IMR-90 (cell line): ENCODE results near the gene CHD6. TPM values are rescaled to one million over a fixed set of nuclear protein-coding genes. Genes with fewer than 3 reads are reported as not detected.

ENCODE experiments used
- ATAC-seq: fragments of 200-7000 bp; cut with Tn5 transposase; 2 replicates; pipeline ENCODE4 v1.9.1; 2020; ENCODE audit warnings: low read depth, mild to moderate bottlenecking, moderate library complexity
- BruUV-seq: library from RNA; stranded (reverse); fragments of 400-500 nt; replicated peaks from 2 replicates; lab custom pipeline; 2021; lab: Mats Ljungman, UMichigan
- CTCF ChIA-PET: fragments of 300-600 bp; formaldehyde crosslinking; extraction: SDS; loops from one replicate; lab custom pipeline; 2021; ENCODE audit warnings: antibody characterized with exemption; lab: Yijun Ruan, JAX
- POLR2A ChIA-PET: fragments of 300-600 bp; sonication (Branson Sonifier 250); formaldehyde crosslinking; loops from one replicate; lab custom pipeline; 2022; ENCODE audit warnings: antibody characterized with exemption; ENCODE audit not compliant: unreplicated experiment; lab: Charles Lee
- DNase-seq: peaks from one replicate; pipeline ENCODE4 v3.0.0; 2013
- H2AFZ ChIP-seq: replicated peaks from 2 replicates; pipeline ENCODE3; 2013; ENCODE audit warnings: low read length, mild to moderate bottlenecking; ENCODE audit not compliant: poor library complexity
- H2AK5ac ChIP-seq: 2 replicates; pipeline ENCODE4 v1.6.1; 2013; ENCODE audit warnings: low read depth, low read length, inconsistent platforms
- H2AK9ac ChIP-seq: replicated peaks from 2 replicates; pipeline ENCODE3; 2013; ENCODE audit warnings: mild to moderate bottlenecking, low read depth, low read length, moderate library complexity; ENCODE audit not compliant: poor library complexity
- H2BK120ac ChIP-seq: 2 replicates; pipeline ENCODE4 v1.6.1; 2013; ENCODE audit warnings: low read depth, low read length, inconsistent platforms
- H2BK15ac ChIP-seq: 3 replicates; pipeline ENCODE4 v1.6.1; 2013; ENCODE audit warnings: low read depth, low read length, inconsistent platforms
- H2BK20ac ChIP-seq: 2 replicates; pipeline ENCODE4 v1.6.1; 2013; ENCODE audit warnings: low read depth, mild to moderate bottlenecking, inconsistent platforms, low read length, moderate library complexity
- H2BK5ac ChIP-seq: 2 replicates; pipeline ENCODE4 v1.6.1; 2013; ENCODE audit warnings: mild to moderate bottlenecking, low read depth, low read length, inconsistent platforms; ENCODE audit not compliant: poor library complexity, severe bottlenecking
- H3K14ac ChIP-seq: replicated peaks from 2 replicates; pipeline ENCODE4 v1.6.1; 2013; ENCODE audit warnings: low read depth, low read length, inconsistent platforms
- H3K18ac ChIP-seq: 2 replicates; pipeline ENCODE4 v1.6.1; 2013; ENCODE audit warnings: low read depth, low read length, control low read depth
- H3K23ac ChIP-seq: 2 replicates; pipeline ENCODE4 v1.6.1; 2013; ENCODE audit warnings: low read depth, low read length, inconsistent platforms
- H3K27ac ChIP-seq: 2 replicates; pipeline ENCODE4 v1.5.1; 2013; ENCODE audit warnings: mild to moderate bottlenecking, control low read depth, low read length; ENCODE audit not compliant: insufficient read depth
- H3K27me3 ChIP-seq: 2 replicates; pipeline ENCODE4 v1.6.1; 2013; ENCODE audit warnings: low read length; ENCODE audit not compliant: control insufficient read depth, insufficient read depth
- H3K36me3 ChIP-seq: 2 replicates; pipeline ENCODE4 v1.6.1; 2013; ENCODE audit warnings: low read length, mixed read lengths; ENCODE audit not compliant: control insufficient read depth, insufficient read depth
- H3K4ac ChIP-seq: 2 replicates; pipeline ENCODE4 v1.6.1; 2013; ENCODE audit warnings: low read depth, low read length, inconsistent platforms
- H3K4me1 ChIP-seq: 2 replicates; pipeline ENCODE4 v1.6.1; 2013; ENCODE audit warnings: low read length, mixed read lengths; ENCODE audit not compliant: control insufficient read depth, insufficient read depth
- H3K4me2 ChIP-seq: 2 replicates; pipeline ENCODE4 v1.6.1; 2013; ENCODE audit warnings: low read depth, mild to moderate bottlenecking, control low read depth, low read length, moderate library complexity
- H3K4me3 ChIP-seq: 2 replicates; pipeline ENCODE4 v1.5.1; 2013; ENCODE audit warnings: low read depth, mild to moderate bottlenecking, control low read depth, low read length, moderate library complexity; ENCODE audit not compliant: insufficient read depth
- H3K56ac ChIP-seq: 2 replicates; pipeline ENCODE4 v1.6.1; 2013; ENCODE audit warnings: low read length, inconsistent platforms; ENCODE audit not compliant: insufficient read depth; ENCODE audit errors: extremely low read depth
- H3K79me1 ChIP-seq, 2 experiments: 2 replicates each; pipeline ENCODE4 v1.6.1; 2013; ENCODE audit warnings: low read length in 2 of 2, inconsistent platforms in 1 of 2, low read depth in 1 of 2
- H3K9ac ChIP-seq: 2 replicates; pipeline ENCODE4 v1.6.1; 2013; ENCODE audit warnings: low read depth, low read length, control low read depth
- H3K9me1 ChIP-seq: 2 replicates; pipeline ENCODE4 v1.6.1; 2013; ENCODE audit warnings: low read length, inconsistent platforms; ENCODE audit not compliant: insufficient read depth
- H3K9me3 ChIP-seq: 2 replicates; pipeline ENCODE4 v1.6.1; 2013; ENCODE audit warnings: low read length; ENCODE audit not compliant: control insufficient read depth, insufficient read depth
- H4K20me1 ChIP-seq: 2 replicates; pipeline ENCODE4 v1.6.1; 2013; ENCODE audit warnings: low read length, inconsistent platforms; ENCODE audit not compliant: insufficient read depth
- H4K5ac ChIP-seq: 2 replicates; pipeline ENCODE4 v1.6.1; 2013; ENCODE audit warnings: mild to moderate bottlenecking, low read depth, low read length, control low read depth
- H4K8ac ChIP-seq, 2 experiments: 2 replicates each; pipeline ENCODE4 v1.6.1; 2013; ENCODE audit warnings: low read depth in 2 of 2, low read length in 2 of 2, control low read depth in 1 of 2, inconsistent platforms in 1 of 2
- H4K91ac ChIP-seq: 2 replicates; pipeline ENCODE4 v1.6.1; 2013; ENCODE audit warnings: low read depth, low read length, inconsistent platforms; ENCODE audit not compliant: insufficient read depth
- BHLHE40 ChIP-seq: fragments of 150-350 bp; IDR thresholded peaks from 2 replicates; pipeline ENCODE4 v1.6.1; 2016; ENCODE audit warnings: mild to moderate bottlenecking, low read depth, low read length
- CEBPB ChIP-seq: IDR thresholded peaks from 2 replicates; pipeline ENCODE4 v1.6.1; 2012; ENCODE audit warnings: low read depth, low read length, improper control_type of control experiment
- CHD1 ChIP-seq: IDR thresholded peaks from 2 replicates; pipeline ENCODE4 v1.6.1; 2012; ENCODE audit warnings: low read depth, low read length, improper control_type of control experiment
- CTCF ChIP-seq: conservative IDR thresholded peaks from 2 replicates; pipeline ENCODE4 v1.5.1; 2012; ENCODE audit warnings: mild to moderate bottlenecking, low read depth, low read length, improper control_type of control experiment
- FOS ChIP-seq: fragments of 150-350 bp; IDR thresholded peaks from 2 replicates; pipeline ENCODE4 v1.6.1; 2016; ENCODE audit warnings: low read depth, low read length
- MAZ ChIP-seq: IDR thresholded peaks from 2 replicates; pipeline ENCODE4 v1.6.1; 2012; ENCODE audit warnings: low read depth, mild to moderate bottlenecking, low read length, improper control_type of control experiment, moderate library complexity, borderline replicate concordance
- MXI1 ChIP-seq: IDR thresholded peaks from 2 replicates; pipeline ENCODE4 v1.6.1; 2012; ENCODE audit warnings: low read depth, mild to moderate bottlenecking, low read length, moderate library complexity, borderline replicate concordance
- NFE2L2 ChIP-seq: fragments of 150-350 bp; IDR thresholded peaks from 2 replicates; pipeline ENCODE4 v1.6.1; 2016; ENCODE audit warnings: low read depth, mild to moderate bottlenecking, low read length
- POLR2A ChIP-seq: IDR thresholded peaks from 2 replicates; pipeline ENCODE4 v1.6.1; 2012; ENCODE audit warnings: mild to moderate bottlenecking, low read depth, low read length
- RAD21 ChIP-seq: IDR thresholded peaks from 2 replicates; pipeline ENCODE4 v1.6.1; 2012; ENCODE audit warnings: low read length, improper control_type of control experiment
- RCOR1 ChIP-seq: IDR thresholded peaks from 2 replicates; pipeline ENCODE4 v1.6.1; 2012; ENCODE audit warnings: mild to moderate bottlenecking, low read length, improper control_type of control experiment; ENCODE audit not compliant: insufficient replicate concordance
- SMC3 ChIP-seq: fragments of 150-350 bp; IDR thresholded peaks from 2 replicates; pipeline ENCODE4 v1.6.1; 2016; ENCODE audit warnings: low read depth, mild to moderate bottlenecking, antibody characterized with exemption, low read length, moderate library complexity
- USF2 ChIP-seq: fragments of 150-350 bp; IDR thresholded peaks from 2 replicates; pipeline ENCODE4 v1.6.1; 2017; ENCODE audit warnings: mild to moderate bottlenecking, antibody characterized with exemption, low read length, low read depth
- WGBS, 2 experiments: methylation state at CpG; one replicate each; pipeline versions ENCODE4 v1.1.5 to v1.1.7; 2013; ENCODE audit warnings: missing lambda C conversion rate in 2 of 2; ENCODE audit not compliant: insufficient read length in 1 of 2; ENCODE audit errors: extremely low coverage in 2 of 2; 5-methylcytosine and 5-hydroxymethylcytosine counted together
- dilution Hi-C: fragments of 300-500 bp; cut with HindIII; formaldehyde crosslinking; loops from one replicate; pipeline ENCODE4 v1.14.3; 2018; ENCODE audit warnings: low sequenced_read_pairs; ENCODE audit not compliant: unreplicated experiment
- in situ Hi-C: fragments of 300-500 bp; cut with MboI; formaldehyde crosslinking; loops from 3 replicates; pipeline ENCODE4 v1.14.3; 2019; ENCODE audit warnings: low sequenced_read_pairs, inconsistent platforms, mixed read lengths
- intact Hi-C: fragments of 100-400 bp; cut with micrococcal nuclease; formaldehyde crosslinking; loops from 2 replicates; pipeline ENCODE4 v1.10.0; 2022
- polyA plus RNA-seq, 3 experiments: library from polyadenylated mRNA; depleted of rRNA; stranded (reverse); fragments of >200 nt; gene quantifications; 2 replicates each; pipeline ENCODE4 v1.2.3, GENCODE V29; 2012; ENCODE audit warnings: low replicate concordance in 1 of 3
- total RNA-seq: library from RNA; depleted of rRNA; stranded (reverse); fragments of >200 nt; gene quantifications from 2 replicates; pipeline ENCODE4 v1.2.3, GENCODE V29; 2012

Gene CHD6
- total and polyA plus RNA-seq, 2 of the 4 experiments (the other 2 are of a cell fraction): 8.8 to 26.7 TPM

GRCh38 chr20:41567615-41568014, 50.6 kb downstream of the CHD6 start:
- CTCF ChIA-PET: no interaction called here
- BruUV-seq: no TSS peak

More at GRCh38 chr20:41567615-41568014, 50.6 kb downstream of the CHD6 start:
- H2AK9ac ChIP-seq: no peak overlapping the region
- no peak overlapping the region for H3K9ac ChIP-seq
- no peak overlapping the region for H3K23ac ChIP-seq
- H3K4ac ChIP-seq: no peak overlapping the region
- H2AFZ ChIP-seq: no peak overlapping the region
- intact Hi-C loops: no loop called here
- ATAC-seq (no peak), DNase-seq (no peak)
- H3K9me3 ChIP-seq: no peaks in the 10 kb centered on the region
- TF ChIP-seq CEBPB (no peak), MXI1 (no peak), NFE2L2 (no peak), MAZ (no peak), BHLHE40 (no peak), SMC3 (no peak), RCOR1 (no peak), USF2 (no peak), CTCF (no peak), RAD21 (no peak), CHD1 (no peak), POLR2A (no peak), FOS (no peak)
- no peak overlapping the region for H4K8ac ChIP-seq
- POLR2A ChIA-PET: no interaction called here
- H3K79me1 ChIP-seq: peaks cover 35 to 74% of the 10 kb centered on the region in 2 experiments
- no peak overlapping the region for H4K91ac ChIP-seq
- no peak overlapping the region for H2AK5ac ChIP-seq
- no peak overlapping the region for H3K56ac ChIP-seq
- H2BK120ac ChIP-seq: no peak overlapping the region
- no peak overlapping the region for H3K27ac ChIP-seq
- H2BK20ac ChIP-seq: no peak overlapping the region
- H3K4me3 ChIP-seq: no peak overlapping the region
- dilution Hi-C loops: no loop called here
- no peak overlapping the region for H4K5ac ChIP-seq
- no peak overlapping the region for H2BK5ac ChIP-seq
- peaks cover 20% of the 10 kb centered on the region for H3K9me1 ChIP-seq
- H4K20me1 ChIP-seq: peaks cover 60% of the 10 kb centered on the region
- peaks cover 6% of the 10 kb centered on the region for H3K4me1 ChIP-seq
- in situ Hi-C loops: no loop called here
- peaks cover 3% of the 10 kb centered on the region for H3K36me3 ChIP-seq
- H2BK15ac ChIP-seq: no peak overlapping the region
- H3K27me3 ChIP-seq: no peaks in the 10 kb centered on the region
- 100% methylated on average over 1 of the region's 2 CpGs; no CpG with 5 or more reads in 1 of the 2 experiments for WGBS, 2 experiments
- no peak overlapping the region for H3K14ac ChIP-seq
- H3K18ac ChIP-seq: no peak overlapping the region
- H3K4me2 ChIP-seq: no peak overlapping the region
